HL-60 (cell line): Measurements from ENCODE around the gene GPR161.

Experiments used
- CTCF ChIP-seq: IDR thresholded peaks from one replicate; pipeline ENCODE4 v1.5.1; 2011; ENCODE audit warnings: low read length, control low read depth, inconsistent platforms; ENCODE audit not compliant: insufficient read depth
- GABPA ChIP-seq: IDR thresholded peaks from 2 replicates; pipeline ENCODE4 v1.6.1; 2012; ENCODE audit warnings: low read depth
- POLR2AphosphoS5 ChIP-seq: IDR thresholded peaks from 2 replicates; pipeline ENCODE4 v1.6.1; 2012; ENCODE audit warnings: low read depth
- REST ChIP-seq: IDR thresholded peaks from 2 replicates; pipeline ENCODE4 v1.6.1; 2012; ENCODE audit warnings: low read depth; ENCODE audit not compliant: insufficient replicate concordance

- TF ChIP-seq CTCF = no peak
- no peak for TF ChIP-seq REST
- TF ChIP-seq GABPA = no peak
- TF ChIP-seq POLR2AphosphoS5 = no peak
Measured at GRCh38 chr1:168141871-168142385, 5.2 kb upstream of the GPR161 start.
